Measurements from ENCODE around the gene THEMIS2.

GRCh38 chr1:27849951-27850350, 22.4 kb upstream of the THEMIS2 start:
- TF ChIP-seq CTCF (IDR thresholded peaks at IDR 0.05; ENCODE audit: insufficient read depth, low read length, poor library complexity, severe bottlenecking): no peak
- no peak for TF ChIP-seq EZH2phosphoT487 (conservative IDR thresholded peaks at IDR 0.05; ENCODE audit: low read length)

Data from SU-DHL-6 (cell line).